Activated CD8-positive, alpha-beta memory T cell treated with anti-CD3 and anti-CD28 coated beads, Interleukin-2, amount 50 U/mL, for 24 hours (primary cell): Measurements from ENCODE around the gene GNG12.

ENCODE experiments used
- DNase-seq: peaks from one replicate; pipeline ENCODE4 v3.0.0-alpha.2; 2020; ENCODE audit errors: extremely low read depth

Gene GNG12

DNA sequence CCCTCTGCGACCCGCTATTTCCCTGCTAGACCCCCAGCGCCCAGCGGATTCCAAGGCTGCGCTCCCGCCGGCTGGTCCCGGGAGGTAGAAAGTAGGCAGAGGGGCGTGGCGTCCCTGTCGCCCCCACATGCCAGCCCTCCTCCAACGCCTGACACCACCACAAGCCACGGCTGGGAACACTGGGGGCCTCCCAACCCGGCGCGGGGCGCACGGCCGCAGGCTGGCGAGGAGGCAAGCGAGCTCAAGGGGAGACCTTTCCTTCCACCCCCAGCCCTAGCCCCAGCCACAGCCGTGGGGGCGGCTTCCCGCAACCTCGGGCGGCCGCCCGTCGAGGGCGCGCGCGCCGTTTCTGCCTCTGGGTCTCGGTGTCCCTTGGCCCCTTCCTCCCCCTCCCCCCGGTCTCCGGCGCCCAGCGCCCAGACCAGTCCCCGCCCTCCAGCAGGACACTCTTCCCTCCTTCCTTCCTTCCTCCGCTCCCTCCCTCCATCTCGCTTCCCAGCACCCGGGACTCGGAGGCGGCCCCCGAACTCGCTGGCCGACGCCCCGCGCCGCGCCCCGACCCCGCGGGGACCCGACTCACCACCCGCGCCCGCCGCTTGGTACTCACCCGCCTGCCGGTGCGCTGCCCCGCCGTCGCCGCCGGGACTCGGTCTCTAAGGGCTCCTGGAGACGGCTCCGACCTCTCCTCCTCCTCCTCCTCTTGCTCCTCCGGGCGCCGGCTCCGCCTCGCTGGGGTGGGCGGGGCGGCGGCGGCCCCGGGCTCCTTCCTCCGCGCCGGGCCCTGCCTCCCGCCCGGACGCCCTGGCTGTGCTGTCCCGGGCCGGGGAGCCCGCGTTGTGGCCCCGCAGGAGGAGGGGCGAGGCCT is at the start of gene GNG12:
Gene GNG12 (minus strand): TSS at position 731 of the 865 bp plus-strand sequence. CDS start 125,781 bp downstream, outside the sequence.
- no peak for DNase-seq

DNA sequence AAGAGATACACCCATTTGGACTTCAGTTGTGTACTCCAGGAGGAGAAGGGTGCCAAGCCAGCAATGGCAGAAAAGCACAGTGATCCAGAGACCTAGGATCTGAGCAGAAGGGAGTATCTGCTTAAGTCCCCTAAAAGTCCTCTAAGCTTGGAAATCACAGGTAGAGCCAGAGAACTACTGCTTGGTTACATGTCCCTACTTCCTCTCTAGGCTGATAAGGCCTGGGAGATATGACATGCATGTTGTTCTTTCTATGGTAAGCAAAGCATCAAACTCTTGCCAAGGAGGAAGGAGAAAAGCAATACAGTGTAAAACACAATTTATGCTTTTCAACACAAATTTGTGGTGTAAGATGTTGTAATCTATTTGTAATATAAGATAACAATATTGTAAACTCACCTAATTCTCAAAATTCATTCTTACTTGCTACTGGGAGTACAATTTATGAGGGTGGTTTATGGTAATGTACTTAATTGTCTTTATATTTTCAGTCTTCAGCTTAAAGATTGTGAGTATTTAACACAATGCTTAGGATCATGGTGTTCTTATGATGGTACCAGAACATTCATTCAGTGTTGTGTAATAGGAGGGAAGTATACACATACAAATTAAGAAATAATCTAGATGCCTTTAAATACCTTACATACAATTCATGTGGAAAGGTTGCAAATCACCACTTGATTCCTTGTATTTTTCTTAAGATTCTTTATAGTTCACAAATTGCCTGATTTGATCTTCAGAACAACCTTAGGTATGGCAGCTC is 49.1 kb upstream of the GNG12 start:
- no peak for DNase-seq

DNA sequence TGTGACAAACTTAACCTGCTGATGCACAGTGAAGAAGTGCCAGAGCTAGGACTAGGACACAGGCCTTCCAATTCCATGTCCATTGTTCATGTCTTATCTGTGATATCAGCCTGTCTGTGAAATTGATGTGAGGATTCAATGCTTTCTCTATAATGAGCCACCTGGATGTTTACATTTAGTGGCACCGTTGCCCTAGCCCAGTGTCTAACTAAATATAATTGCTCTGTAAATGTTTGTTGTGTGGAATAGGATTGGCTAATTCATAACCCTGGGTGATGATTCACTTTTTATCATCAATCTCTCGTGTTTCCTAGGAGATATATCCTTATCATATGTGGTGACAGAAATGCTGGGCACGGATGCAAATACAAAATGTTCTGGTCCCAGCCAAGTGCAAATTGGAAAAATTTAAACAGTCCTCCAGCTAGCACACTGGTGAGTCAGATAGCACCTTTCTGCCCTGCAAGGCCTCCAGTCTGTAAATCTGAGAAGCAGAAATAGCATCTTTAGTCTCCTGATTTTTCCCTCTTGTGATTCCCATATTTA is 46.9 kb upstream of the GNG12 start:
- no peak for DNase-seq

DNA sequence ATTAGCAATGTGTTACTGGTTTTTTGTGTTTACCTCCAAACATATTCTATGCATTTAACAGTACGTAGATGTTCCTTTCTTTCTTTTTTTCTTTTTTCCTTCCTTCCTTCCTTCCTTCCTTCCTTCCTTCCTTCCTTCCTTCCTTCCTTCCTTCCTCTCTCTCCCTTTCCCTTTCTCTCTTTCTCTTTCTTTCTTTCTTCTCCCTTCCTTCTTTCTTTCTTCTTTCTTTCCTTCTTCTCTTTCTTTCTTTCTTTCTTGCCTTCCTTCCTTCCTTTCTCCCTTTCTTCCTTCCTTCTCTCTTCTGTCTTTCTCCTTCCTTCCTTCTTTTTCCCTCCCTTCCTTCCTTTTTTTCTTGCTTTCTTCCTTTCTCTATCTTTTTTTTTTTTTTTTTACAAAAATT is 46.2 kb upstream of the GNG12 start:
- no peak for DNase-seq

DNA sequence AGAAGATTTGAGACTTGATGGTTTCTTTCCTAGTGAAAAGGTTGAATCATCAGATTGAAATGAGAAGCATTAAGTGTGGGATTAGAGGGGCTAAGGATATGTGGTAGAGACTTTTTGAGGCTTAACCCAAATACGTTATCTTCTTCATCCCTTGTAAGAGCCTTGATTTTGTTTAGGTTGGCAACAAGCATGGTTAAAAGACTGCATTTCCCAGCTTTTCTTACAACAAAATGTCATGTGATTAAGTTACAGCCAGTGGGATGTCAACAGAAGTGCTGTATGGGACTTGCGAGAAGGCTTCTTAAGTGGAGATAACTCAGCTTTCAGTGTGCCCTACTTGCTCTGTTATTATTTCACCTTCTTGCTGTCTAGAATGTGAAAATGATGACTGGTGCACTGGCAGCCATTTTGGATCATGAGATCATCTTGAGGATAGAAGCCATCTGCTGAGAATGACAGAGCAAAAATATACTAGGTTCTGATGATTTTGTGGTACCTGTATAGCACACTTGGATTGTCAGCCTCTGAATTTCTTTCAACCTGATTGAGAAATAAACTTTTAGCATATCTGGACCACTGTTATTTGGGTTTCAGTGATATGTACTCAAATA is 41.3 kb upstream of the GNG12 start:
- no peak for DNase-seq

DNA sequence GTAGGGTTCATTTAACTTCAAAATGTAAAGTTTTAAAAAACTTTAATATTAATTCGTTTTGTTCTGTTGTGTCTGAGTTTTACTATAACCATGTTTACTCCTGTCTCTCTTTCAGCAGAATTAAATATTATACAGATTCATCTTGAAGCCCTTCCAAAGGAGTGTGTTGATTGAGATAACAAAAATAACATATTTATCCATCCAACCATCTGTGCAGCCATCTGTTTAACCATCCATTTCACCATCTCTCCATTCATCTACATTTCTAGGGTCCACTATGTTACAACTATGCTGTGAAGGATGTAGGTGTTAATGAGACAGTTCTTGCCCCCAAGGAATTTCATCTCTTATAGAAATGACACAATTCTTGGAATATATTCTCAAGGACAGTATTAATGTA is 36.0 kb upstream of the GNG12 start:
- DNase-seq = no peak

DNA sequence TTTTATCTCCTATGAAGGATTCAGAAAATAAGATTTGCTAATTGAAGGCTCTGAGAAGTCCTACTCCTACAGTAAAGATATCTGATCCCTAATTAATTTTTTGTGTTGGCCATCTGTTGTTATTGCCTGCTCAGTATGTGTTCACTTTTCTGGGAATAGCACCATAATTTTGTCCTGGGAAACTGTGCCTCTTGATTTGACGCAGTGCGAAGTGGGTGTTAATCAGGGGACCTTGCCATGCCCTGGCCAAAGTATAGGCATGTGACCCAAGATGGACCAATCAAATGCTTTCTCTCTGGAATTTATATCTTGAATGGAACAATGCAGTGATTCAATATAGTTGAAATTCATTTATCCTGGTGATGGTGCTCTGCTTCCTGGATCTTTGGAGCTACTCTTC is 30.4 kb upstream of the GNG12 start:
- DNase-seq = no peak

DNA sequence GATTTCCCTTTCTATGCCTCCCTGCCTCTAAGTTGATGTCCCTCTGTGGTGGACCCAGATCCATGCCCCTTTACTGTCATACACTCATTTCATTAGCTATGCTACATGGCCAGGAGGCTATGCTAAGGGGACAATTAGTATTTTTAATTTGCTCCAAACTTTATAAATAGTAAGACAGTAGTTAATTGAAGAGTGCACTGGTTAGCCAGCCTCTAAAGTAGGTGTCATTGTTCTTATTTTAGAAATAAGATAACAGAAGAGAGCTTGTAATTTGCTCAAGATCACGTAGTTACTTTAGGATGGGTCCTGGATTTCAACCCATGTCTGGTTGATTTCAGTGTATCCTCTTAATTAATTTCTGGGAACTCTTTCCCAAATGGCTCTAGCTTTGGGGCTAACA is 29.4 kb upstream of the GNG12 start:
- DNase-seq = no peak

DNA sequence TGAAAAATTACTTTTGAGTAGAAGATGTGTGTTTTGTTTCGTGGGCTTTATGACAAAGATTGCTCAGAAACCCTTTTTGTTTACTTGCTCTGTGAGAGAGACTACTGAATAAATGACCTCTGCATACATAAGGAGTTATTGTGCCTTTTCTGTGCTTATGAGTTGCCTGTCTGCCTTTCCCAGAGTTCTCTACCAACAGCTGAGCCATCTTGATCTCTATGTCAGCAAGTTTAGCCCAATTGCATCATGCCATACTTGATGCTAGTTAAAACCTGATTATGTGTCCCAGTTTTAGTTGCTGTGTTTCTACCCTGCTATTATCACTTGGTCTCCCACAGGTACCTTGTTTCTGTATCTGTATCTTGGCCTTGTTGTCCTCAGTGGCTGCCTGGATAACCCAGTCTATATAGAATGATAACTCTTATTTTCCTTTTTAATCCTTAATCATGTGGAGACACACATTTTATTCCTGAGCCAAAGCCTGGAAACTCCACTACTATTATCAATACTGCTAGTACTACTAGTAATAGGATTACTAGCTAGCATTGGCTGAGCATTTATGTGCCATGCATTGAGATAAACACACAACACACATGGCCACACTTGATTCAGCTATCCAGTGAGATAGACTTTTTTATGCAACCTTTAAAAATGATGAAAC is 28.7 kb upstream of the GNG12 start:
- no peak for DNase-seq

DNA sequence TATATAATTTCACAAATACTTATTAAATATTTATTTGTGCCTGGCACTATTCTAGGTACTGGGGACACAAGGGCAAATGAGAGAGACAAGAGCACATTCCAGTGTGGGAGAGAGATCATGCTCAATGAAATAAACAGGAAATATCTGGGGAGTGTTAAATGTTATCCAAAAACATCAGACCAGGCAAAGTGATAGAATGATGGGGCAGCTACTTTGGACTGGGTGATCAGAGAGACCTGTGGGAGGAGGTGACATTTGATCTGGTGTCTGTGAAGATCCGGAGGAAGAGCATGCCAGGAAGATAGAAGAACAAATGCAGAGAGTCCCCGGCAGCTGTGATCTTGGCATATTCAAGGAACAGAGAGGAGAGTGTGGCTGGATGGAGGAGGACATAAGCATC is 27.5 kb upstream of the GNG12 start:
- DNase-seq = no peak

DNA sequence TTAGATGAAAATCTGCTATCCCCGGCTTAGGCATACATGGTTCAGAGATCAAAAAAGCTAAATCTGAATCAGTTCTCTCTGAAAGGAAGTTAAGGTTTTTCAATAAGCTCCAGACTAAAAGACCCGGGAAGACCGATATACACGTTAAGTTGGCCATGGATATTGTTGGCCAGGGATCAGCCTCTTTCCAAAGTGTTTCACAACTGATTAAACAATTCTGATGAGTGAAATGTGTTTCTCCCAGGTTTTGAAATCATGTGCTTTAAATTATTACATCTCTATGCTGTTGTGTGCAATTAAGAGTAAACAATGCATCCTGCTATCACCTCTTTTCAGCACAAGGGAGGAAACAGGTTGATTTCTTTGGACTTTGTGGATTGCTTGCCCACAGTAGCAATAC is 23.7 kb upstream of the GNG12 start:
- DNase-seq = no peak

DNA sequence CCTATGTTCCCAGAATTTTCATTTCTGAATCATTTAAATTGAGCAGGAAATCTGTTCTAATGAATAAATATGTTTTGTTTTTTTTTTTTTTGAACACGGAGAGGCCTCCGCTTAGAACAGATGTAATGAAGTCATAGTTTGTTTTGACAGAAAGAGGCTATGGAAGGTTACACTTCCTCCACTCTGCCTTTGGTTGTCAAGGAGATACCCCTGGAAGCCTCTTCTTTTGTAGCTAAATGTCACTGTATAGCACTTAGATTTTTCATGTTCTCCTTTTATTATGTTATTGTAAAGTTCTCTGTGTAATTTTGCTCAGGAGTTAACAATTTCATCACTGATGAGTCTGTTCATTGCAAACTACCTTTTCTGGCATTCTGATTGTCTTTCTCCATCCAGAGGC is 22.7 kb upstream of the GNG12 start:
- DNase-seq = no peak

DNA sequence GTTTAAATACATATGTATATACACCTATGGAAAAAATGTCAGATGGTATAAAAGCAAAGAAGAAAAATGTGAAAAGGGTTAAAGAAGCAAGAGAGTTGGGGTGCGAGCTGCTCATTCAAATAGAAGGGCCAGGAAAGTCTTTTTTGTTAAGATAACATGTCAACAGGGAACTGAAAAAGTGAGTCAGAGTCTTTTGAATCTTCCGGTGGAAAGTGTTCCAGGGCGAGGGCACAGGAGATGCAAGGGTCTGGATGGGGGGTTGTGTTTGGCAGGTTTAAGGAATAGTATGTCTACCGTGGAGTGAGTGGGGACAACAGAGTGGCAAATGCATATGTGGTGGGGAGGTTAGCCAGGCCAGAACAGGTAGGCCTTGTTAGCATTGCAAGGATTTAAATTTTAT is 22.2 kb upstream of the GNG12 start:
- no peak for DNase-seq

DNA sequence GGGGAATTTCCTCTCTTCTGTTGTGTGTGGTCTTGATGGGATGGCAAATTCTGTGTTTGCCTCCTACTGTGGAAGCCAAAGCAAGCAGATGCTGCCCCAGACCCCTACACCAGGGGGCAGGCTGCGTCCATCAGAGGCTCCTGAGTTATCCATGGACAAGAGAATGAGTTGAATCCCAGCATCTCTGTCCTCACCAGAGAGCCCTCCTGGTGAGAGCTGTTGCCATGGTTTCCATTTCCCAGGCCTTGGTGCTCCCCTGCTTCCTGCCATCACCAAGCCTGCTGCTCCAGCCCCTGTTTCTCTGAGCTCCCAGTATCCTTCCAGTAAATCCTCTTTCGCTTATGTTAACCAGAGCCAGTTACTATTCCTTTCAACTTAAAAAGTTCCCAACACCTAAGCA is 20.4 kb upstream of the GNG12 start:
- no peak for DNase-seq

DNA sequence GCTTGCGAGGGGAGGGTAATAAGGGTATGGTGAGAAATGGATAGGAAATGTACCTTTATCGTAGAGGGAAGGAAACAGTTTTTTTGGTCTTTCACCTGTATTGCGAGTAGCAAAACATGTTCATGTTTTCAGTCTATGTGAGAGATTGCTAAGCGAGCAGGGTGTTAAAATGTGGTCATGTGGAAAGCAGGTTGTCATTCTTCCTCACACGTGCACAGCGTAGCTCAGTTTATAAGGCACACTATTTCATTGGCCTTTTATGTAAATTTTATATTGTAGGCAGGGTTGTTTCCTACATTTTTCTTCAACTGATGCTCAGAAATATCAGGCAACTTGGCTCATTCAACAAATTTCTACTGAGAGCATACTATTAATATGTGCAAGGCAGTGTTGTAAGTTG is 18.5 kb upstream of the GNG12 start:
- DNase-seq = no peak

DNA sequence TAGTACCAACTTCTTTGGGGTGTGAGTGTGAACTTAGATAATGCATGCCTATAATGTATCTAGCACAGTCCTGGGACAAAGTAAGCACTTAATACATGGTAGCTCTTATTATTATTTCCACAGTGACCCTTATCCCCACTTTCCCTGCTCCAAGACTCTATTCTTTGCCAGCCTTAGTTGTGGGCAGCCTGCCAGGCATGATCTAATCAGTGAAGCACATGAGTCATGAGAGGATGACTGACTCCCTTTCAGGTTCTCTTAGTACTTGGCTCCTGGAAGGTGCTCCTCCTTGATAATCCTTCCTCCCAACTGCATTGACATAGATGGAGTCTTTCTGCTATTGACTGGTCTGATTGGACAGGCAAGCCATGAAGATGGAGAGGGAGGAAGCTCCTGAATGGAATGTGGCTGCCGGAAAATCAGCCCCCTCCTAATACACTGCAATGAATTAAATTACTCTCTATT is 17.4 kb upstream of the GNG12 start:
- no peak for DNase-seq

DNA sequence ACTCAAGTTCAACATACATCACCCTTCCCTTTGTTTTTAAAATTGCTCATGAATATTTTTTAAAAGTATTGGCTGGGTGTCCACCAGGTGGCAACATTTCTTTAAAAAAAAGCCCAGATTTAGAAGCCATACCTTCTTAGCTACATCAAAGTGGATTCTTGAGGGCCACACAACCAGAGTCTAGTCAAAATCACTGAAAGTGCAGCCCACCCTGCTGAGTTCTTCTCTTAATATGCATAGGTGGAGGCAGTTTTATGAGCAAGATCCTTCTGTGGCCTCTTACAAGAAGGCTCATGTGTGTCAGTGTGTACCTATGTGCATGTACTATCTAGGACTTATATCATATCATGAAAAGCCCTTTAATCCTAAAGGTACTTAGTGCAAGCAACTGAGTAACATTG is 16.9 kb upstream of the GNG12 start:
- DNase-seq = no peak

DNA sequence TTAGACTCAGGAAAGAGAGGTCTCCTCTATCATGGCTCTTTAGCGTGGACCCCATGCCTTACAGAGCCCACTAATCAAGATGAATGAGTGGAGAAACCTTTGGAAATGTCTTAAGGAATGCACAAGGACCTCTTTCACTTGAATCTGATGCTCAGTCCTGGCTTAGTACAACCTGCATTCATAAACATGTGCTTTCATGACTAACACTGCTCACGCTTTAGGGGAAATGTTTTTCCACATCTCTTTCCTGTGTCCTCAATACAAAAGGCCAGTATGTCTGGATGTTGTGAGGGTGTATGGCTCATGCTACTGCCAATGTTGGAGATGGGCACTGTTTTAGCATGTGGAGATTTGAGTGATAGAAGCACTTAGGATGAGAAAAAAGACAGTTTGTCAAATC is 14.2 kb upstream of the GNG12 start:
- no peak for DNase-seq

DNA sequence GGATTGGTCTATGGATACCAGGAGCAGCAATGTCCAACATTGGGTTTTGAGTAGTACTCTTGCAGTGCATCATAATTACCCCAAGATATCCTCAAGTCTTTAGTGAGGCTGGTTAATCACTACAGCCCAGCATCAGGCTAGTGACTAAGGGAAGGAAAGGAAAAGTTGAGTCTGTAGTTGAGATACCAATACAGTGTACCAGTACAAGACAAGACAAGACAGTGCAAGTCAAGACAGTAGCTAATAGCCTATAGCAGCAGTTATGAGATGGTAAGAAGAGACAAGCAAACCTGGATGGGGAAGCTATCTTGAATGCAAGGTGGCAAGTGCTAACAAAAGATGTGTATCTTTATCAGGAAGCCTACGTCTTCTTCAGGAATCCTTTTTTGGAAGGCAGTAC is 13.3 kb upstream of the GNG12 start:
- DNase-seq = no peak

DNA sequence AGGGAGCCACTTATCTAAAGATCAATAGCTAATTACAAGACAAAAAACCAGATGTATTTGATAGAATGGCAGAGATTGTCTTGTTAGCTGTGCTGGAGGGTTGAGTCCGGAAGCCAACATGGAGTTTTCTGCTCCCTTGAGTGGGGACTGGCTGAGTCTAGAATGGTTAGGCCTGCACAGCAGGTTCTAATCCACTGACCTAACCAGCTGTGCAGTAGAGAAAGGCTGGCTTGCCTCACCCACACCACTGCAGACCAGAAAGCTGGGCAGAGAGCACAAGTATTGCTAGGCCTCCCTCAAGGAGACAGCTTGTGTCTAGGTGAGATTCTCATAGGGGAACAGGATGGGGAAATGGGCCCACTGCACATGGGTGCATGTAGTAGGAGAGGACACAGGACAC is 11.7 kb upstream of the GNG12 start:
- DNase-seq = no peak

DNA sequence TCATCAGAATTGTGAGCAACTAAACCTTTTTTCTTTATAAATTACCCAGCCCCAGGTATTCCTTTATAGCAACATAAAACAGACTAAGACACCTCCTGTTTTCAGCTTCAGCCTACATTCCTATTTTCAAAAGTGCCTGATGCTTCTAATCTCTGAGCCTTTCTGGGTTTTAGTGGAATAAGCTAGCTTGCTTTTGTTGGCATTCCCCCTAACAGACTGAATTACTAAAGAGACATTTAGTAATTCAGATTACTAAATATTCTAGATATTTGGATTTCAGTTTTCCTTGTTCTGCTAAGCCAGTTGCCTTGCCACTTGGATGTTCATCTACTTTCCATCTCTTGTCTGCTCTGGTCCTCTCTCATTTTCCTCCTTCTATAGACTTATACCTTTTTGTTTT is 10.5 kb upstream of the GNG12 start:
- no peak for DNase-seq

DNA sequence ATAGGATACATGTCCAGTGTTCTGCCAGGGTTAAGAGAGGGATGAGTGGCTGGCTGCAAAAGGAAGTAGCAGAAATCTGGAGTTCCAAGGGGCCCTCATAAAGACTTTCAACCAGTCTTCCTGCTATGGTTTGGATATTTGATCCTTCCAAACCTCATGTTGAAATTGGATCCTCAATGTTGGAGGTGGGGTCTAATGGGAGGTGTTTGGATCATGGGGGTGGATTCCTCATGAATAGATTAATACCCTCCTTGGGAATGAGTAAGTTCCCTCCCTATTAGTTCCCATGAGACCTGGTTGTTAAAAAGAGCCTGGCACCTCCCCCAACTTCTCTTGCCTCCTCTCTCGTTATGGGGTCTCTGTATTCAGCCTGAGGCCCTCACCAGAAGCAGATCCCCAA is 10.1 kb upstream of the GNG12 start:
- no peak for DNase-seq
